Mesothelial cell of epicardium (in vitro differentiated cells): ENCODE results near the gene ZNF618. TPM values are rescaled to one million over a fixed set of nuclear protein-coding genes. Genes with fewer than 3 reads are reported as not detected.

ENCODE experiments used
- DNase-seq, 2 experiments: peaks; one replicate each; pipeline ENCODE4 v3.0.0; 2021; ENCODE audit warnings: low spot score in 2 of 2; ENCODE audit not compliant: unreplicated experiment in 2 of 2
- H3K27ac Mint-ChIP-seq: 2 replicates; pipeline ENCODE4 v1.8.0; 2021; ENCODE audit warnings: mixed read lengths
- H3K27me3 Mint-ChIP-seq: 2 replicates; pipeline ENCODE4 v1.8.0; 2021; ENCODE audit warnings: low read depth, mixed read lengths
- H3K36me3 Mint-ChIP-seq: 2 replicates; pipeline ENCODE4 v1.8.0; 2021; ENCODE audit warnings: mixed read lengths
- H3K4me1 Mint-ChIP-seq: 2 replicates; pipeline ENCODE4 v1.8.0; 2021; ENCODE audit warnings: mixed read lengths
- H3K4me3 Mint-ChIP-seq: 2 replicates; pipeline ENCODE4 v1.8.0; 2021; ENCODE audit warnings: mild to moderate bottlenecking, moderate library complexity, mixed read lengths
- H3K9me3 Mint-ChIP-seq: 2 replicates; pipeline ENCODE4 v1.8.0; 2021; ENCODE audit warnings: mixed read lengths
- total RNA-seq: library from RNA; stranded (reverse); gene quantifications from 3 replicates; pipeline ENCODE4 v1.2.1, GENCODE V29; 2021
- TF ChIP-seq, protein P1 (sequence below): fragments of 200-600 bp; sonication (generic); IDR thresholded peaks from one replicate; pipeline ENCODE4 v1.5.0; 2021; ENCODE audit warnings: antibody characterized with exemption; ENCODE audit not compliant: unreplicated experiment

Gene ZNF618
- total RNA-seq, 1 donor from 2014 or later = 78.9 TPM

DNA sequence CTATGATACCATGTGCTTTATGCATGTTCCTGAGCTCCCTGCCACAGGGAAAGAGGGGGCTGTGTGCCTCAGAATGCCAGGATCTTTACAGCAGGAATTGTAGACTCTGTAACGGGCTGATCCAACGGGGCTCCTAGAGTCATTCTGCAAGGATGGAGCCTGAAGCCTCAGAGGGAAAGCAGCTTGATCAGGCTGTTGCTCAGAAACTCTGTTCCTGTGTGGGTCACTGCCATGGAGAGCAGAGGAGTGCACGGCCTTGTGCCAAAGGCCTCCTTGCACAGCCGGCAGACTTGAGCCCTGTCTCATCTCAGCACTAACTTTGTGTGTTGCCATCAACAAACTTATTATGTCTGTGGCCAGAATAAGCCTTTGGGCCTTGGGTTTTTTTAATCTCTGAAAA is 150.2 kb downstream of the ZNF618 start:
- no peaks in the 10 kb centered on the region for H3K27me3 Mint-ChIP-seq
- no peak overlapping the region for H3K27ac Mint-ChIP-seq
- TF ChIP-seq, protein P1, sequence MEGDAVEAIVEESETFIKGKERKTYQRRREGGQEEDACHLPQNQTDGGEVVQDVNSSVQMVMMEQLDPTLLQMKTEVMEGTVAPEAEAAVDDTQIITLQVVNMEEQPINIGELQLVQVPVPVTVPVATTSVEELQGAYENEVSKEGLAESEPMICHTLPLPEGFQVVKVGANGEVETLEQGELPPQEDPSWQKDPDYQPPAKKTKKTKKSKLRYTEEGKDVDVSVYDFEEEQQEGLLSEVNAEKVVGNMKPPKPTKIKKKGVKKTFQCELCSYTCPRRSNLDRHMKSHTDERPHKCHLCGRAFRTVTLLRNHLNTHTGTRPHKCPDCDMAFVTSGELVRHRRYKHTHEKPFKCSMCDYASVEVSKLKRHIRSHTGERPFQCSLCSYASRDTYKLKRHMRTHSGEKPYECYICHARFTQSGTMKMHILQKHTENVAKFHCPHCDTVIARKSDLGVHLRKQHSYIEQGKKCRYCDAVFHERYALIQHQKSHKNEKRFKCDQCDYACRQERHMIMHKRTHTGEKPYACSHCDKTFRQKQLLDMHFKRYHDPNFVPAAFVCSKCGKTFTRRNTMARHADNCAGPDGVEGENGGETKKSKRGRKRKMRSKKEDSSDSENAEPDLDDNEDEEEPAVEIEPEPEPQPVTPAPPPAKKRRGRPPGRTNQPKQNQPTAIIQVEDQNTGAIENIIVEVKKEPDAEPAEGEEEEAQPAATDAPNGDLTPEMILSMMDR = no peak
- no peak overlapping the region for H3K4me3 Mint-ChIP-seq
- no peaks in the 10 kb centered on the region for H3K4me1 Mint-ChIP-seq
- H3K9me3 Mint-ChIP-seq = peaks cover 29% of the 10 kb centered on the region
- H3K36me3 Mint-ChIP-seq = peaks cover 66% of the 10 kb centered on the region
- no peak for DNase-seq

DNA sequence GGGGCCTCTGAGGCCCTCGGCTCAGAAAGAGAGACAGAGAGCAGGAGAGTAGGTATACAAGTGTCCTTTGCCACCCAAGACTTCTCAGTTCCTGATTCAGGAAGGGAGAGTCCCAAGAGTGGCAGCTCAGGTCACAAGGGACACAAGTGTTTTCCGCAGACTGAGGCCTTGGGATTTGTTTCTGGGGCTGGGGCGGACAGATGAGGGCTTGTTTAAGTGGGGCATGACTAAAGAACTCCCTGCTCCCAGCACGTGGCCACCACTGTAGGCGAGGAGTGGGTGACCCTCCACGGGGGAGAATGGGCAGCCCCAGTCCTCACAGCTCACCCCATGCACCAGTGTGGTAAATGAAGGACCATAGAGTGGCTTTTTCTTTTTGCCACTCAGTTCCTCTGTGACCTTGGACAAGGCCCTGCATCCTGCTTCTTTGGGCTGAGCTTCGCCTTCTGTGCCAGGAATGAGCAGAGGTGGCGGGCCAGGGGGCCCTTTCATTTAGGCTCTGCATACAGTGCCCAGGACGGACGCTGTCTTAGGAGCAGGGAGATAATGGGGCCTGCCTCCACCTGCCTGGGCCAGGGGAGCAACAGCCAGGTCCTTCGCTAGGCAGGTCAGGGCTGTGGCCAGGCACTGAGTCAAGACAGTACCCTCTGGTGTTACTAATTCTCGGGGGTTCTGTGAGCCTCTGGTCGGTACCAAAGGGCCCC is 151.2 kb downstream of the ZNF618 start:
- H3K4me3 Mint-ChIP-seq = no peak overlapping the region

DNA sequence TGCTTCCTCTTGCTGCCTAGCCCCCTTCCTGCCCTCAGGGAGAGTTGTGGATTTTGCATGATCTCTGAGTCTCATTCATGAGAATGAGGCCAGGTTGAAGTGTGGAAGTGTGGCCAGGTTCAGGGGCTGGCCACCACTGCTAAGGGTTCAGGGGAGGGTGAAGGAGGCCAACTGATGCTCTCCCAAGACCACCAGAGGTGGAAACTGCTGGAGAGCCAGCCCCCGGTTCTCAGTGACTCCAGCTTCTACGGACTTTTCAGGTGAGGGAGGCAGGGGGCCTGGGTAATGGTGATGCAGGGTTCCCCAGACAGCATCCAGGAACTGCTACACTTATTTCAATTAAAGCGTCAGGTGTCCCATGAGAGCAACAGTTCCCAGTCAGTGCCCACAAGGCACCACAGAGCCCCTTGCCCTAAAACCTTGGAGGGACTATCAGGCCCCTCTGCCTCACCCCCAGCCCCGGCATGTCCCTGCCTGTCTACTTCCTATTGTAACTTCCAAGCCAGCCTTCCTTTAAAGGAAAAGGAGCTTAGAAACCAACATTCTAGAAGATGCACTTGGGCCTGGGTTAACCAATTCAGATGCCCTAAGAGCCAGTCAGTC is 151.9 kb downstream of the ZNF618 start:
- Mint-ChIP-seq H3K27ac (no peak overlapping the region), H3K36me3 (peaks cover 56% of the 10 kb centered on the region), H3K27me3 (no peaks in the 10 kb centered on the region), H3K4me3 (no peak overlapping the region), H3K4me1 (no peaks in the 10 kb centered on the region), H3K9me3 (peaks cover 15% of the 10 kb centered on the region)
- no peak for DNase-seq
- TF ChIP-seq, protein P1 = no peak

More for the DNA sequence above, 151.2 kb downstream of the ZNF618 start:
- Mint-ChIP-seq H3K36me3 (peaks cover 56% of the 10 kb centered on the region), H3K4me1 (no peaks in the 10 kb centered on the region), H3K27ac (no peak overlapping the region), H3K27me3 (no peaks in the 10 kb centered on the region), H3K9me3 (peaks cover 21% of the 10 kb centered on the region)
- TF ChIP-seq, protein P1 = no peak
- DNase-seq = no peak

DNA sequence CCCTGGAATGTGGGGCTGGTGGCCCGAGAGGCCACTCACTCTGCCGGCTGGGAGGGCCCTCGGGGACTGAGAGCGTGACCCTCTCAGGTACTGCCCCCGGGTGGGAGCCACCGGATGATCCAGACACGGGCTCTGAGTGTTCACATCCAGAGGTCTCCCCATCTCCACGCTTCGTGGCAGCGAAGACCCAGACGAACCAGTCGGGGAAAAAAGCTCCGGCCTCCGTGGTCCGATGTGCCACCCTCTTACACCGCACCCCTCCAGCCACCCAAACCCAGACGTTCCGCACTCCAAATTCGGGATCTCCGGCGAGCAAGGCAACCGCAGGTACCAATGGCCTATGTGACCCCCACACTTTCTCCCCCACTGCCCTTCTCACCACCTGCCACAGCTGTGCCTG is 152.5 kb downstream of the ZNF618 start:
- TF ChIP-seq, protein P1 = no peak
- H3K36me3 Mint-ChIP-seq = peaks cover 51% of the 10 kb centered on the region
- H3K4me1 Mint-ChIP-seq = no peaks in the 10 kb centered on the region
- no peak overlapping the region for H3K4me3 Mint-ChIP-seq
- no peak for DNase-seq
- no peak overlapping the region for H3K27ac Mint-ChIP-seq
- peaks cover 8% of the 10 kb centered on the region for H3K9me3 Mint-ChIP-seq
- H3K27me3 Mint-ChIP-seq = no peaks in the 10 kb centered on the region

DNA sequence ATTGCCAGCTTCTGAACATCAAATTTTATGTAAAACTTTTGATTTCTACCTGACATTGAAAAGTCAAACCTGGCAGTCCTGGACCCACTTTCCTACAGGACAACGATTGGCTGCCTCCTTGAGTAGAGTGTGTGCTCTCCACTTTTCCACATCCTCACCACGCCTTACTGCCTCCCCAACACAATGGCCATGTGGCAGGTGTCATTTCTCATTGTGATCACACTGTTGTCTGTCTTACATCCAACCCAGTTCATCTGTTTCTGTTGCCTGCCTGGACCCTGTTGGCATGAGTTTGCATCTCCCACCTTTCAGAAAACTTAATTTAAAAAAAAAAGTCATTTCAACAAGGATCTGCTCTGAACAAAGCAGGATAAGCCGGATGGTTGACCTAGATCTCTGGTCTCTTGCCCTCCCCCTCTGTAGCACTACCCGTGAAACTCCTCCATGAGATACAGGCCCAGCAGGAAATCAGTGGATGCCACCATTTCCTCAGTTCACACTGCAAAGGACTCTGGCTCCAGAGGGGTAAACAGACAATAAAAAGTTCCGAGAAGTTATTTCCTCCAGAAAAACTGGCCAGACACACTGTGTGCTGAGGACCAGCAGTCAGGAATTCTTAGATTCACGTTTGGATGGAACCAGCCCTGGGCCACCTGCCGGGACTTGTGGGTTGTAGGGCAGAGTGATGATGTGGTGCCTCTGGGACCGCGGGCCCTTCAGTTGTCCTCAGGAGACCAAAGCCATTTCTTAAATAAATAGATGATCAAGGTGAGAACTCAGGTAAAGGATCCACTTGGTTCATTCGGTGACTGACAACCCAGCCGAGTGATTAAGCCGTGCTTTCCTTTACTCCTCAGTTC is 153.4 kb downstream of the ZNF618 start:
- TF ChIP-seq, protein P1 = no peak
- H3K4me1 Mint-ChIP-seq = no peaks in the 10 kb centered on the region

More for the DNA sequence above, 153.4 kb downstream of the ZNF618 start:
- Mint-ChIP-seq H3K4me3 (no peak overlapping the region), H3K36me3 (peaks cover 43% of the 10 kb centered on the region), H3K27ac (no peak overlapping the region), H3K27me3 (no peaks in the 10 kb centered on the region), H3K9me3 (no peaks in the 10 kb centered on the region)
- DNase-seq = no peak
